ENCODE results near the gene MACROD2.

The MACROD2 gene

GRCh38 chr20:15079594-15080340 lies 1084.5 kb downstream of the MACROD2 start:
- H3K4me2 ChIP-seq (ENCODE audit: low read length): no peak overlapping the region
- no peak for TF ChIP-seq CTCF (IDR thresholded peaks at IDR 0.05)
- no peaks in the 10 kb centered on the region for H3K9me3 ChIP-seq (ENCODE audit: control insufficient read depth, low read length)
- H3K27ac ChIP-seq: no peak overlapping the region
- H3K4me1 ChIP-seq: no peaks in the 10 kb centered on the region
- H3K36me3 ChIP-seq (ENCODE audit: control insufficient read depth, insufficient read depth, low read length): no peaks in the 10 kb centered on the region
- no peaks in the 10 kb centered on the region for H3K79me2 ChIP-seq
- no peak overlapping the region for H3K4me3 ChIP-seq (ENCODE audit: low read depth, low read length)
- no peak overlapping the region for H2AFZ ChIP-seq
- no peak overlapping the region for H3K9ac ChIP-seq
- no peaks in the 10 kb centered on the region for H3K27me3 ChIP-seq (ENCODE audit: control insufficient read depth, insufficient read depth, low read length)

GRCh38 chr20:15081261-15081660 lies 1085.9 kb downstream of the MACROD2 start:
- H3K36me3 ChIP-seq (ENCODE audit: control insufficient read depth, insufficient read depth, low read length): no peaks in the 10 kb centered on the region
- H3K4me2 ChIP-seq (ENCODE audit: low read length): no peak overlapping the region
- H3K4me3 ChIP-seq (ENCODE audit: low read depth, low read length): no peak overlapping the region
- no peak overlapping the region for H3K27ac ChIP-seq
- no peaks in the 10 kb centered on the region for H3K4me1 ChIP-seq
- no peaks in the 10 kb centered on the region for H3K9me3 ChIP-seq (ENCODE audit: control insufficient read depth, low read length)
- no peak for TF ChIP-seq CTCF (IDR thresholded peaks at IDR 0.05)
- H2AFZ ChIP-seq: no peak overlapping the region
- H3K27me3 ChIP-seq (ENCODE audit: control insufficient read depth, insufficient read depth, low read length): no peaks in the 10 kb centered on the region
- H3K79me2 ChIP-seq: no peaks in the 10 kb centered on the region
- H3K9ac ChIP-seq: no peak overlapping the region

- no peak overlapping the region for H3K4me3 ChIP-seq (ENCODE audit: low read depth, low read length)
- no peak overlapping the region for H2AFZ ChIP-seq
Observed at GRCh38 chr20:15091421-15092037, 1096.2 kb downstream of the MACROD2 start.

GRCh38 chr20:15098351-15098750 lies 1103.0 kb downstream of the MACROD2 start:
- Histone ChIP-seq H3K4me3 (ENCODE audit: low read depth, low read length) (no peak overlapping the region), H3K9me3 (ENCODE audit: control insufficient read depth, low read length) (no peaks in the 10 kb centered on the region), H3K27me3 (ENCODE audit: control insufficient read depth, insufficient read depth, low read length) (no peaks in the 10 kb centered on the region), H3K4me2 (ENCODE audit: low read length) (no peak overlapping the region), H3K36me3 (ENCODE audit: control insufficient read depth, insufficient read depth, low read length) (no peaks in the 10 kb centered on the region), H2AFZ (no peak overlapping the region), H3K4me1 (no peaks in the 10 kb centered on the region), H3K9ac (no peak overlapping the region), H3K27ac (no peak overlapping the region), H3K79me2 (no peaks in the 10 kb centered on the region)
- TF ChIP-seq CTCF (IDR thresholded peaks at IDR 0.05): no peak

More at GRCh38 chr20:15091421-15092037, 1096.2 kb downstream of the MACROD2 start:
- Histone ChIP-seq H3K4me1 (no peaks in the 10 kb centered on the region), H3K9ac (no peak overlapping the region), H3K79me2 (no peaks in the 10 kb centered on the region), H3K4me2 (ENCODE audit: low read length) (no peak overlapping the region), H3K36me3 (ENCODE audit: control insufficient read depth, insufficient read depth, low read length) (no peaks in the 10 kb centered on the region), H3K9me3 (ENCODE audit: control insufficient read depth, low read length) (no peaks in the 10 kb centered on the region), H3K27ac (no peak overlapping the region), H3K27me3 (ENCODE audit: control insufficient read depth, insufficient read depth, low read length) (no peaks in the 10 kb centered on the region)
- no peak for TF ChIP-seq CTCF (IDR thresholded peaks at IDR 0.05)

Data from parathyroid adenoma (tissue), 2 donors.